NCI-H1436 treated with DMSO at 0.1 percent for 48 hours (cell line): Measurements from ENCODE around the gene POLR3G.

Experiments
- DNase-seq: peaks from one replicate; lab custom pipeline; 2025; lab: John Stamatoyannopoulos, UW

The POLR3G gene

DNA sequence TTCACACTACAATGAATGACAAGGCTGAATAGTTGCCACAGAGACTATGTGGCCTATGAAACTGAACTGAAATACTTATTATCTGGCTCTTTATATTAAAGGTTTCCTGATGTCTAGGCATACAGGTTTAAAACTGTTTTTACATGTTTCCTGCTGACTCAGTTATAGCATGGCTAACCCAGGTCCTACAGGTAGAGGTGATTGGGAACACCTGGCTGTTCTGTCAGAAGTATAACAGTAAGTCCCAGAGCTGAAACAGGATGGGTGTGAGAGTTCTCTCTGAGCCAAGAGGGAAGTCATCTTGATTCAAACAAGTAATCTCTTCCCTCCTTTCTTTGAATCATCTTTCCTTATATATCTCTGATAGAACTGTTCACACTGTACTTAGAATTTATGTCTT, 79.0 kb downstream of the POLR3G start:
- DNase-seq = no peak

- DNase-seq = no peak
Observed at GRCh38 chr5:90554358-90555006, 79.8 kb downstream of the POLR3G start.

GRCh38 chr5:90555666-90556065, 81.0 kb downstream of the POLR3G start:
- DNase-seq = no peak

DNA sequence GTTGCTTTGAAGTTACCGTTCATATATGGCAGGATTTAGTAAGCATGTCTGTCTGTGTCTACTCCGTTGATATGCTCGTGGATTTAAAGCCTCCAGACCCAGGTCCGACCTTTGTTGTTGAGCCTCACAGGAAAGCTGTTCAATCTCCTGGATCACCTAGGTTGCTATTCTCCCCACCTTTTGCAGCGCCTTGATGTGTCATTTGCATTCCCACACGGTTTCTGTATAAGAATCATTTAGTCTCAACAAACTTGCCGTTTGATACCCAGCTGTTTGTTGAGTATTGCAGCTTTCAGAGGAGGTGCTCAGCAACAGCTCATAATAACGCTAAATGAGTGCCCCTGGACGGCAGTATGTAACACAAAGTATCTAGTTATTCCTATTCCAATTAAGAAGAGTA, 82.7 kb downstream of the POLR3G start:
- DNase-seq = no peak

- DNase-seq = no peak
Observed at GRCh38 chr5:90557871-90558270, 83.2 kb downstream of the POLR3G start.

- DNase-seq = peak; percentile 88
Observed at GRCh38 chr5:90558344-90559192, 83.9 kb downstream of the POLR3G start, which contains the start of gene ADGRV1. ADGRV1 (plus strand) TSS chr5:90558797; CDS start chr5:90558896, 99 bp downstream.

GRCh38 chr5:90560771-90561170, 86.1 kb downstream of the POLR3G start:
- no peak for DNase-seq

GRCh38 chr5:90561766-90562165, 87.1 kb downstream of the POLR3G start:
- no peak for DNase-seq

- peak; percentile 56 for DNase-seq
Observed at GRCh38 chr5:90562341-90562740, 87.7 kb downstream of the POLR3G start.

DNA sequence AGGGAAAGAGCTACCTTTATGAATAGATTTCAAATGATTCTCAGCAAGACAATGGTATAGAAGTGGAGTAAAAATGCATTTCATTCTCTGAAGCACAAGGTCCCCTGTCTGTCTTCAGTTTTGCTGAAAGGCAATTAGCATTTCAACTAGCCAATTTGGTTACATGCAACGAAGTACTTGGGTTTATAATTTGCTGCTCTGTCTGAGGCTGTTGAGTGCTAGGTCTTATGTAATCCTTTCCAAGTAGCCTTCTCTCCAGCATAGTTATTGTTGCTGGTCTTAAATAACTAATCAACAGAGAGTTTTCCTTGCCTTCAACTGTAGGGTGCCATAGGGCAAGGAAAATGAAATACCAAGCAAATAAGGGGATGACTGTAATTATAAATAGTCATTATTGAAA, 88.4 kb downstream of the POLR3G start:
- peak; percentile 77 for DNase-seq
